Kidney epithelial cell (primary cell): ENCODE data around the gene COASY. TPM values are rescaled to one million over a fixed set of nuclear protein-coding genes. Genes with fewer than 3 reads are reported as not detected.

Experiments
- DNase-seq: peaks from one replicate; pipeline ENCODE4 v3.0.0-alpha.2; 2010; ENCODE audit warnings: low read depth
- H3K27me3 ChIP-seq: 2 replicates; pipeline ENCODE4 v1.6.0; 2011; ENCODE audit warnings: low read length; ENCODE audit not compliant: control insufficient read depth, insufficient read depth
- H3K36me3 ChIP-seq: 2 replicates; pipeline ENCODE4 v1.5.1; 2011; ENCODE audit warnings: low read length; ENCODE audit not compliant: control insufficient read depth, insufficient read depth
- H3K4me3 ChIP-seq: 2 replicates; pipeline ENCODE4 v1.5.1; 2011; ENCODE audit warnings: low read depth, mild to moderate bottlenecking, control low read depth, low read length
- total RNA-seq: library from RNA; depleted of rRNA; stranded (reverse); fragments of >200 nt; gene quantifications from 2 replicates; pipeline ENCODE4 v1.2.3, GENCODE V29; 2015
- TF ChIP-seq, protein P1 (sequence below): IDR thresholded peaks from 2 replicates; pipeline ENCODE4 v1.5.1; 2011; ENCODE audit warnings: mild to moderate bottlenecking, moderate library complexity, low read length, control low read depth, inconsistent platforms; ENCODE audit not compliant: insufficient read depth, poor library complexity, severe bottlenecking

Gene COASY
- total RNA-seq, 1 donor from 2014 or later: 26.8 TPM

DNA sequence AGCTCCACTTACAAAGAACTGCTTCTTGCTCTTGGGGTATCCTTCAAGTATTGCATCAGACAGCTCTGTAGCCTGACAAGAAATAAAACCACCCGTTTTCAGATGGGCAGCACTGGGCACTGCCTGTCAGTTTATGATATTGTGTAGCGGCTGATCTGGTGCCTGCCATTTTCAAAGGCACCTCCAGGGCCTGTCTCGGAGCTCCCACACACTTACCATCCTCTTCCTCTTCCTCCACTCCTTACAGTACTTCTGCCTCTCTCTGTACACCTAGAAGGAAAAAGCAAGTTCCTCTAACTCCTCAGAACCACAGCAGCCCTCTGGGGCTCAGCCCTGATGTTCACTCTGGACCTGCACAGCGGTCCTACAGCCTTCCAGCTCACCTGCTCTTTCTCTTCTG lies 11.1 kb downstream of the COASY start:
- Histone ChIP-seq H3K27me3 (no peaks in the 10 kb centered on the region), H3K4me3 (no peak overlapping the region), H3K36me3 (peaks cover 1% of the 10 kb centered on the region)
- TF ChIP-seq, protein P1, sequence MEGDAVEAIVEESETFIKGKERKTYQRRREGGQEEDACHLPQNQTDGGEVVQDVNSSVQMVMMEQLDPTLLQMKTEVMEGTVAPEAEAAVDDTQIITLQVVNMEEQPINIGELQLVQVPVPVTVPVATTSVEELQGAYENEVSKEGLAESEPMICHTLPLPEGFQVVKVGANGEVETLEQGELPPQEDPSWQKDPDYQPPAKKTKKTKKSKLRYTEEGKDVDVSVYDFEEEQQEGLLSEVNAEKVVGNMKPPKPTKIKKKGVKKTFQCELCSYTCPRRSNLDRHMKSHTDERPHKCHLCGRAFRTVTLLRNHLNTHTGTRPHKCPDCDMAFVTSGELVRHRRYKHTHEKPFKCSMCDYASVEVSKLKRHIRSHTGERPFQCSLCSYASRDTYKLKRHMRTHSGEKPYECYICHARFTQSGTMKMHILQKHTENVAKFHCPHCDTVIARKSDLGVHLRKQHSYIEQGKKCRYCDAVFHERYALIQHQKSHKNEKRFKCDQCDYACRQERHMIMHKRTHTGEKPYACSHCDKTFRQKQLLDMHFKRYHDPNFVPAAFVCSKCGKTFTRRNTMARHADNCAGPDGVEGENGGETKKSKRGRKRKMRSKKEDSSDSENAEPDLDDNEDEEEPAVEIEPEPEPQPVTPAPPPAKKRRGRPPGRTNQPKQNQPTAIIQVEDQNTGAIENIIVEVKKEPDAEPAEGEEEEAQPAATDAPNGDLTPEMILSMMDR: no peak
- DNase-seq: no peak

DNA sequence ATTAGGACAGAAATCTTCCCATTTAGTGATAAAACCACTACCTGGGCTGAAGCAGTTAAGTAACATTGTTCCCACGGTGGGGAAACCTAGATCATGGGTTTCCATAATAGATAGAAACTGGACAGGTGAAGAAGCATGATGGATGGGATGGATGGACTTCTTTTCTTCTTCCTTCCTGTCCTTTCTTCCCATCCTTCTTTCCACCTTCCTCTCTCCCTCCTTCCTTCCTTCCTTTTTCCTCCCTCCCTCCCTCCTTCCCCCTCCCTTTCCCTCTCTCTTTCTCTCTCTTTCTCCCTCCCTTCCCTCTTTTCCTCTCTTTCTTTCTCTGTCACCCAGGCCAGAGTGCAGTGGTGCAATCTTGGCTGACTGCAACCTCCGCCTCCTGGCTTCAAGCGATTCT lies 12.5 kb downstream of the COASY start:
- DNase-seq: no peak
- Histone ChIP-seq H3K36me3 (peaks cover 1% of the 10 kb centered on the region), H3K27me3 (no peaks in the 10 kb centered on the region), H3K4me3 (no peak overlapping the region)
- TF ChIP-seq, protein P1: no peak

DNA sequence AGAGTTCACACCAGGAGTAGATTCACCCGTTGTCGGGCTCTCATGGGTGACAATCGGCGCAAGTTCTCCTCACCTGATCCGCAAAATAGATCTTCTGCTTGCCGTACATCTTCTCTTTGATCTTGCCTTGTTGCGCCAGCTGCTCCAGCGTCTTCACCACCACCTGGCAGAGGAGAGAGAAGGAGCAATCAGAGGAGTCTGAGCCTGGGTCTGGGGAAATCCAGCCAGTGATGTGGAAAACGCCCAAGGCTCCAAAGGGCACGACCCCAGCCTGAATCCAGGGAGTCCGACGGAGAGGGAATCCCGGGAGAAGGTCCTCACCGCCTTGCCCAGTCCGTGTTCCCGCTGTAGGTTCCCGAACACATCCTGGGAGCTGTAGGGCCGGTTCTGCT lies 15.2 kb downstream of the COASY start:
- peak overlapping the region; percentile 78 for H3K4me3 ChIP-seq
- H3K36me3 ChIP-seq: no peaks in the 10 kb centered on the region
- DNase-seq: no peak
- H3K27me3 ChIP-seq: no peaks in the 10 kb centered on the region
- TF ChIP-seq, protein P1: no peak

DNA sequence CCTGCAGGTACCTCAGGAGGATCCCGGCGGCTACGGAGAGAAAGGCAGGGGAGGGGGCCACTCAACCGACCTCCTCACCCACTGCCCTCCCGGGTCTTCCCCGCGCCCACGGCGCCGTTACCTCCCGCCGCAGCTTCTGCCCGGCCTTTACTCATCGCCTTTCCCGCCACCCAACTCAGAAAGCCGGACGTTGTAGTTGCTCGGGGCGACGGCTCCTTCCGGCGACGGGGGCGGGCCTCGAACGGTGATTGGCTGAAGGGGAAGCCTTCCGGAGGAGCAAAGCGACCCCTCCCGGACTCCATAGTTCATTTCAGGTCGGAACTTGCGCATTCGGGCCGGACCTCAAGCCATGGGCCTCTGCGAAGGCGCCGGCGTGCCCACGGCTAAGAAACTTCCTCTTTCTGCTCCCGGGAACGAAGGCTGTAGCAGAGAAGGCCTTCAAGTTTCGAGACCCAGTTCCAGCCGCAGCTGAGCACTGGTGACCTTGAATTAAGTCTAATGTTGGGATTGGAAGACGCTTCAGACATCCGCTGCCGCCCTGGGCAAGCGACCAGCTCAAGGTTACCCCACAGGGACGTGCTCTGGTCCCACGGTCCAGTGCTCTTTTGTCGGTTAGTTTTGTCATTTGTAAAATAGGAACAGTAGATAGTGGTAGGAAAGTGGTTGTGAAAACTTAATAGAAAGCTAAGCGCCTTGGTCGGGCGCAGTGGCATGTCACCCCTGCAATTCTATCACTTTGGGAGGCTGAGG lies 15.8 kb downstream of the COASY start, which contains the start of gene PSMC3IP:
TSS of gene PSMC3IP (minus strand) at position 198 of the 750 bp plus-strand sequence. CDS start at position 155, 43 bp downstream.
- peak within 1 kb of the TSS; percentile 78 for H3K4me3 ChIP-seq
- no peaks in the 10 kb centered on the region for H3K27me3 ChIP-seq
- peak; percentile 80 for DNase-seq
- TF ChIP-seq, protein P1: peak; percentile 46
- H3K36me3 ChIP-seq: peaks cover 2% of the 10 kb centered on the region

DNA sequence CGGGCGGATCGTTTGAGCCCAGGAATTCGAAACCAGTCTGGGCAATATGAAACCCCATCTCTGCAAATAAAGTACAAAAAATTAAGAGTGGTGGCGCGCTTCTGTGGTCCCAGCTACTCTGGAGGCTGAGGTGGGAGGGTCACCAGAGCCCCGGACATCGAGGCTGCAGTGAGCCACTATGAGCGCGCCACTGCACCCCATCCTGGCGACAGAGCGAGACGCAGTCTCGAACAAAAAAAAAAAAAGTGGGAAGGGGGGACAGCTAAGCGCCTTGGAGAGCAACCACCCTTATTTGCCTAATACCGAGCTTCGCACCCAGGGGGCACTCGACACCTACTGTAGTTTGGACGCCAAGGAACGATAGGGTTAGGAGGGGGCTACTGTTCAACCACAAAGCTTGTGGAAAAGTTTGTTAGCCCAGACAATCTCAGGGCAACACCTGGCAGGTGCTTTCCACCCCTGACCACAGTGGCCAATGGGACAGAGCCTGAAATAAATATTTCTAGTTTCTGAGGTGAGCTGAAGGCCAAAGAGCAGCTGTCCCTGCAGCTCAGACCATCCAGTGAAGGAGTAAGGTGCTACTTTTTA lies 16.4 kb downstream of the COASY start:
- TF ChIP-seq, protein P1: peak; percentile 86
- DNase-seq: no peak
- H3K4me3 ChIP-seq: peak overlapping the region; percentile 78

More for the DNA sequence above, 16.4 kb downstream of the COASY start:
- Histone ChIP-seq H3K36me3 (peaks cover 2% of the 10 kb centered on the region), H3K27me3 (no peaks in the 10 kb centered on the region)
